ENCODE measurements around the gene TUBGCP2. TPM values are rescaled to one million over a fixed set of nuclear protein-coding genes. Genes with fewer than 3 reads are reported as not detected.

TUBGCP2 gene
- total RNA-seq, 1 experiment from 2014 or later = 21.4 TPM

GRCh38 chr10:133353988-133354605 lies 45.4 kb upstream of the TUBGCP2 start:
- H3K4me3 ChIP-seq (ENCODE audit: low read length) = no peak overlapping the region
- no peak overlapping the region for H2AFZ ChIP-seq (ENCODE audit: low read length)
- H3K9me3 ChIP-seq (ENCODE audit: low read length) = no peaks in the 10 kb centered on the region
- H3K27ac ChIP-seq (ENCODE audit: low read length) = no peak overlapping the region
- no peaks in the 10 kb centered on the region for H3K36me3 ChIP-seq (ENCODE audit: insufficient read depth, low read length)
- no peak overlapping the region for H3K9ac ChIP-seq (ENCODE audit: low read length)
- no peak for DNase-seq
- H3K4me2 ChIP-seq (ENCODE audit: low read depth, low read length, poor library complexity, severe bottlenecking) = no peak overlapping the region
- H3K9me2 ChIP-seq (replicated peaks; ENCODE audit: insufficient read depth, low read length) = no peaks in the 10 kb centered on the region
- H3K4me1 ChIP-seq (ENCODE audit: low read length) = peaks cover 5% of the 10 kb centered on the region; the same call in 1 of the 2 replicates
- no peaks in the 10 kb centered on the region for H4K20me1 ChIP-seq (ENCODE audit: insufficient read depth, low read depth, low read length)
- H3K79me2 ChIP-seq (ENCODE audit: low read length) = no peaks in the 10 kb centered on the region
- no peaks in the 10 kb centered on the region for H3K27me3 ChIP-seq (ENCODE audit: low read length)

- Histone ChIP-seq H3K4me2 (ENCODE audit: low read depth, low read length, poor library complexity, severe bottlenecking) (no peak overlapping the region), H3K9ac (ENCODE audit: low read length) (no peak overlapping the region), H3K36me3 (ENCODE audit: insufficient read depth, low read length) (no peaks in the 10 kb centered on the region), H3K4me1 (ENCODE audit: low read length) (peaks cover 5% of the 10 kb centered on the region; the same call in 1 of the 2 replicates), H2AFZ (ENCODE audit: low read length) (no peak overlapping the region), H4K20me1 (ENCODE audit: insufficient read depth, low read depth, low read length) (no peaks in the 10 kb centered on the region), H3K27ac (ENCODE audit: low read length) (no peak overlapping the region), H3K9me2 (replicated peaks; ENCODE audit: insufficient read depth, low read length) (no peaks in the 10 kb centered on the region), H3K4me3 (ENCODE audit: low read length) (no peak overlapping the region), H3K79me2 (ENCODE audit: low read length) (no peaks in the 10 kb centered on the region), H3K9me3 (ENCODE audit: low read length) (no peaks in the 10 kb centered on the region), H3K27me3 (ENCODE audit: low read length) (no peaks in the 10 kb centered on the region)
- DNase-seq = no peak
Observed at GRCh38 chr10:133353202-133353959, 44.7 kb upstream of the TUBGCP2 start.

GRCh38 chr10:133351408-133352318 lies 43.0 kb upstream of the TUBGCP2 start:
- no peak overlapping the region for H3K27ac ChIP-seq (ENCODE audit: low read length)
- no peaks in the 10 kb centered on the region for H3K9me2 ChIP-seq (replicated peaks; ENCODE audit: insufficient read depth, low read length)
- DNase-seq = no peak
- H3K4me2 ChIP-seq (ENCODE audit: low read depth, low read length, poor library complexity, severe bottlenecking) = no peak overlapping the region
- no peaks in the 10 kb centered on the region for H3K4me1 ChIP-seq (ENCODE audit: low read length)
- H3K79me2 ChIP-seq (ENCODE audit: low read length) = no peaks in the 10 kb centered on the region
- no peaks in the 10 kb centered on the region for H4K20me1 ChIP-seq (ENCODE audit: insufficient read depth, low read depth, low read length)
- H3K36me3 ChIP-seq (ENCODE audit: insufficient read depth, low read length) = no peaks in the 10 kb centered on the region
- no peaks in the 10 kb centered on the region for H3K9me3 ChIP-seq (ENCODE audit: low read length)
- no peaks in the 10 kb centered on the region for H3K27me3 ChIP-seq (ENCODE audit: low read length)
- no peak overlapping the region for H3K4me3 ChIP-seq (ENCODE audit: low read length)
- H3K9ac ChIP-seq (ENCODE audit: low read length) = no peak overlapping the region
- H2AFZ ChIP-seq (ENCODE audit: low read length) = no peak overlapping the region

- Histone ChIP-seq H4K20me1 (ENCODE audit: insufficient read depth, low read depth, low read length) (no peaks in the 10 kb centered on the region), H3K79me2 (ENCODE audit: low read length) (no peaks in the 10 kb centered on the region), H3K9me3 (ENCODE audit: low read length) (no peaks in the 10 kb centered on the region), H2AFZ (ENCODE audit: low read length) (no peak overlapping the region), H3K4me3 (ENCODE audit: low read length) (no peak overlapping the region), H3K9me2 (replicated peaks; ENCODE audit: insufficient read depth, low read length) (no peaks in the 10 kb centered on the region), H3K36me3 (ENCODE audit: insufficient read depth, low read length) (no peaks in the 10 kb centered on the region), H3K4me1 (ENCODE audit: low read length) (no peaks in the 10 kb centered on the region), H3K9ac (ENCODE audit: low read length) (no peak overlapping the region), H3K27me3 (ENCODE audit: low read length) (no peaks in the 10 kb centered on the region), H3K4me2 (ENCODE audit: low read depth, low read length, poor library complexity, severe bottlenecking) (no peak overlapping the region), H3K27ac (ENCODE audit: low read length) (no peak overlapping the region)
- no peak for DNase-seq
Observed at GRCh38 chr10:133350950-133351329, 42.3 kb upstream of the TUBGCP2 start.

DNA sequence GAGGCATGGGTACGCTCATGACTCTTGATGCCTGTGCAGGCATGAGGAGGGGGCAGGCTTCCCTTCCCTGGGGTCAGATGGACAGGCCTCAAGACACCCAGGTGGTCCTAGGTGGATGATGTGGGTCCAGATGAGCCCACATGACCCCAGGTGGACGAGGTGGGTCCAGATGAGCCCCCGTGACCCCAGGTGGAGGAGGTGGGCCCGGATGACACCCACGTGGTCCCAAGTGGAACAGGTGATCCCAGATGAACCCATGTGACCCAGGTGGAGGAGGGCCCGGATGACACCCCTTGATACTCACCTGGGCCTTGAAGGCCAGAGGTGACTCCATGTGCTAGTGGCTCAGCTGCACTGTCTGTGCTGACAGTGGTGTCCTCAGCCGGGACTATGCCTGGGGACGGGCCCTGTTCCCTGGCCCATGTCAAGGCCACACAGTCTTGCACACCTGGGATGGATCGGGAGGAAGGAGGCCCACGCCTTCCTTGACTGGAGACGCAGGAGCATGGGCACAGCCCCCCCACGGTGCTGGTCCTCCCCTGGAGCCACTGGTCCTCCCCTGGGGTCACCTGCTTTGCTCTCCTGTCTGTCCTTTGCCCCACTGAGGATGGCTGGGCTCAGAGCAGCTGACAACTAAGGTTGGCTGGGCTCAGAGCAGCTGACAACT lies 41.7 kb upstream of the TUBGCP2 start:
- no peak overlapping the region for H2AFZ ChIP-seq (ENCODE audit: low read length)
- no peaks in the 10 kb centered on the region for H4K20me1 ChIP-seq (ENCODE audit: insufficient read depth, low read depth, low read length)
- no peaks in the 10 kb centered on the region for H3K27me3 ChIP-seq (ENCODE audit: low read length)
- H3K4me1 ChIP-seq (ENCODE audit: low read length) = no peaks in the 10 kb centered on the region
- no peak for DNase-seq
- no peaks in the 10 kb centered on the region for H3K36me3 ChIP-seq (ENCODE audit: insufficient read depth, low read length)
- no peaks in the 10 kb centered on the region for H3K9me3 ChIP-seq (ENCODE audit: low read length)
- no peak overlapping the region for H3K27ac ChIP-seq (ENCODE audit: low read length)
- H3K4me2 ChIP-seq (ENCODE audit: low read depth, low read length, poor library complexity, severe bottlenecking) = no peak overlapping the region
- H3K9me2 ChIP-seq (replicated peaks; ENCODE audit: insufficient read depth, low read length) = no peaks in the 10 kb centered on the region
- H3K79me2 ChIP-seq (ENCODE audit: low read length) = no peaks in the 10 kb centered on the region
- H3K9ac ChIP-seq (ENCODE audit: low read length) = no peak overlapping the region
- no peak overlapping the region for H3K4me3 ChIP-seq (ENCODE audit: low read length)

DNA sequence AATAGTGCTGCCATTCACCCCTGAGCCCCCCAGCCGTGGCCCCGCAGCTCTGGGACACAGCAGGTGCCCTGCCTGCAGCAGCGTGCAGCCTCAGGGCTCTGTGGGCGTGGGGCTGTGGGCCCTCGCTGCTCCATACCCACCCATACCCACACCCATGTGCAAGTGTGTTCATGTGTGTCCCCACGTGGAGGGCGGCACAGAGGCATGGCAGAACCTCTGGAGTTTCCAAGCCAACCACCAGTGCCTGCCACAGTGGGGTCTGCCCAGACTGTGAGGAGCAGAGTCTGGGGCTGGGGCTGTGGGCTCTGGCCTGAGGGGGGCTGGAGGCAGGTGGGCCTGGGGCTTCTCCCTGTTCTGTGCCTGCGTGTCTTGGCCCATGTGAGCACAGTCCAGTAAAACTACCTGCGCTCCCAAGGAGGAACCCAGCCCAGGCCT lies 40.9 kb upstream of the TUBGCP2 start:
- H3K9me2 ChIP-seq (replicated peaks; ENCODE audit: insufficient read depth, low read length) = no peaks in the 10 kb centered on the region
- H3K79me2 ChIP-seq (ENCODE audit: low read length) = no peaks in the 10 kb centered on the region
- no peaks in the 10 kb centered on the region for H4K20me1 ChIP-seq (ENCODE audit: insufficient read depth, low read depth, low read length)
- H2AFZ ChIP-seq (ENCODE audit: low read length) = no peak overlapping the region
- H3K27me3 ChIP-seq (ENCODE audit: low read length) = no peaks in the 10 kb centered on the region
- H3K36me3 ChIP-seq (ENCODE audit: insufficient read depth, low read length) = no peaks in the 10 kb centered on the region
- DNase-seq = no peak
- H3K4me2 ChIP-seq (ENCODE audit: low read depth, low read length, poor library complexity, severe bottlenecking) = no peak overlapping the region
- no peak overlapping the region for H3K9ac ChIP-seq (ENCODE audit: low read length)
- no peak overlapping the region for H3K27ac ChIP-seq (ENCODE audit: low read length)
- H3K4me1 ChIP-seq (ENCODE audit: low read length) = no peaks in the 10 kb centered on the region
- no peaks in the 10 kb centered on the region for H3K9me3 ChIP-seq (ENCODE audit: low read length)
- no peak overlapping the region for H3K4me3 ChIP-seq (ENCODE audit: low read length)

DNA sequence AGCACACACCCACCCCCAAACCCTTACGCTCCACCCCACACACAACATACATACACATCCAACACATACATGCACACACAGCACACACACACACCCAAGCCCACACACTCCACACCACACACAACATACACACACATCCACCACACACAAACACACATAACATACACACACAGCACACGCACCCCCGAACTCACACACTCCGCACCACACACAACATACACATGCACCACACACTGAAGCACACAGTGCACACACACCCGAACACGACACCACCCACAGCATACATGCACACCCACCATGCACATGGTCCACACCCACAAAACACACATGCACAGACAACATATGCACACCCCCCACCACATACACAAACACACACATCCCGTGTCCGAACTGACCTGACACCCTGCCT lies 40.5 kb upstream of the TUBGCP2 start:
- no peak overlapping the region for H3K9ac ChIP-seq (ENCODE audit: low read length)

More for the DNA sequence above, 40.5 kb upstream of the TUBGCP2 start:
- H3K4me2 ChIP-seq (ENCODE audit: low read depth, low read length, poor library complexity, severe bottlenecking) = no peak overlapping the region
- H3K4me1 ChIP-seq (ENCODE audit: low read length) = no peaks in the 10 kb centered on the region
- H3K79me2 ChIP-seq (ENCODE audit: low read length) = no peaks in the 10 kb centered on the region
- H3K4me3 ChIP-seq (ENCODE audit: low read length) = no peak overlapping the region
- no peak overlapping the region for H2AFZ ChIP-seq (ENCODE audit: low read length)
- no peaks in the 10 kb centered on the region for H4K20me1 ChIP-seq (ENCODE audit: insufficient read depth, low read depth, low read length)
- no peak for DNase-seq
- H3K27ac ChIP-seq (ENCODE audit: low read length) = no peak overlapping the region
- H3K36me3 ChIP-seq (ENCODE audit: insufficient read depth, low read length) = no peaks in the 10 kb centered on the region
- no peaks in the 10 kb centered on the region for H3K9me3 ChIP-seq (ENCODE audit: low read length)
- no peaks in the 10 kb centered on the region for H3K9me2 ChIP-seq (replicated peaks; ENCODE audit: insufficient read depth, low read length)
- no peaks in the 10 kb centered on the region for H3K27me3 ChIP-seq (ENCODE audit: low read length)
